Measurements from ENCODE around the gene UBE2I.

DNA sequence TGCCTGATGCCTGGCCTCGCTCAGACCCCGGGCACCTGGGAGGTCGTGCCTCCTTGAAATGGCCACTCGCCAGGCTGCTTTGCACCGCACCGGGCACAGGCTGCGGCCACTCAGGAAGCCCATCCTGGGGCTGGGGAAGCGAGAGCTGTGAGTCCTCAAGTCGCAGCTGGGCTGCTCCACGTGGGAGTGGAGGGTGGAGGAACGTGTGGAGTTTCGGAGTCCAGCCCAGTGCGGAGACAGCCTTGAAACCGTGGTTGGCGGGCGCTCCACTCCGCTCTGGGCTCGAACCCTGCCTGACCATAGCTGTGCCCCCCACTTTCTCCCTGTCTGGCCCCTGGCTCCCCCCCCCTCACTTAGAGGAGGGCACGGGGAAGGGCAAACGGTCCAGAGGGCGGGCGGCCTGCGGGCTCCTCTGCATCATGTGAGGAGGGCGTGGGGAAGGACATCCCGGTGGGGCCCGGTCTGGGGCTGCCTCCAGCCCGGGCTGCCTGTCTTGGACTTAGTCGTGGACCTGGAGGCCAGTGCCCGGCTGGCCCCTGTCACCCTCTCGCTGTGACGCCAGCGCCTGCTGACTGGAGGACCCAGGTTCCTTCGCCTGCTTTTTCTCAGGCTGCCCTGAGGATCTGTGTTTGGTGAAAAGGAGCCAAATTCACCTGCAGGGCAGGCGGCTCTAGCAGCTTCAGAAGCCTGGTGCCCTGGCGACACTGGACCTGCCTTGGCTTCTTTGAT, 2.5 kb downstream of the UBE2I start:
- TF ChIP-seq, protein P1, sequence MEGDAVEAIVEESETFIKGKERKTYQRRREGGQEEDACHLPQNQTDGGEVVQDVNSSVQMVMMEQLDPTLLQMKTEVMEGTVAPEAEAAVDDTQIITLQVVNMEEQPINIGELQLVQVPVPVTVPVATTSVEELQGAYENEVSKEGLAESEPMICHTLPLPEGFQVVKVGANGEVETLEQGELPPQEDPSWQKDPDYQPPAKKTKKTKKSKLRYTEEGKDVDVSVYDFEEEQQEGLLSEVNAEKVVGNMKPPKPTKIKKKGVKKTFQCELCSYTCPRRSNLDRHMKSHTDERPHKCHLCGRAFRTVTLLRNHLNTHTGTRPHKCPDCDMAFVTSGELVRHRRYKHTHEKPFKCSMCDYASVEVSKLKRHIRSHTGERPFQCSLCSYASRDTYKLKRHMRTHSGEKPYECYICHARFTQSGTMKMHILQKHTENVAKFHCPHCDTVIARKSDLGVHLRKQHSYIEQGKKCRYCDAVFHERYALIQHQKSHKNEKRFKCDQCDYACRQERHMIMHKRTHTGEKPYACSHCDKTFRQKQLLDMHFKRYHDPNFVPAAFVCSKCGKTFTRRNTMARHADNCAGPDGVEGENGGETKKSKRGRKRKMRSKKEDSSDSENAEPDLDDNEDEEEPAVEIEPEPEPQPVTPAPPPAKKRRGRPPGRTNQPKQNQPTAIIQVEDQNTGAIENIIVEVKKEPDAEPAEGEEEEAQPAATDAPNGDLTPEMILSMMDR (IDR thresholded peaks at IDR 0.05), result no peak
- TF ChIP-seq POLR2AphosphoS5 (IDR thresholded peaks at IDR 0.05), result no peak
- TF ChIP-seq POLR2A (IDR thresholded peaks at IDR 0.05), result no peak
